SK-N-MC (cell line): ENCODE data around the gene FOXF1.
A peak's percentile ranks its signal among the peaks of the same experiment; 100 is the strongest.

Experiments used
- EZH2 ChIP-seq: fragments of 200-600 bp; sonication (generic); IDR thresholded peaks from one replicate; pipeline ENCODE4 v1.6.1; 2017; ENCODE audit warnings: antibody characterized with exemption
- FOXP2 ChIP-seq: optimal IDR thresholded peaks from 2 replicates; pipeline ENCODE3; 2011; ENCODE audit warnings: mild to moderate bottlenecking, moderate library complexity; ENCODE audit not compliant: insufficient read depth; ENCODE audit errors: extremely low read length, control extremely low read depth
- POLR2AphosphoS5 ChIP-seq: IDR thresholded peaks from 2 replicates; pipeline ENCODE4 v1.6.1; 2012; ENCODE audit warnings: mild to moderate bottlenecking, low read depth, low read length, borderline replicate concordance

DNA sequence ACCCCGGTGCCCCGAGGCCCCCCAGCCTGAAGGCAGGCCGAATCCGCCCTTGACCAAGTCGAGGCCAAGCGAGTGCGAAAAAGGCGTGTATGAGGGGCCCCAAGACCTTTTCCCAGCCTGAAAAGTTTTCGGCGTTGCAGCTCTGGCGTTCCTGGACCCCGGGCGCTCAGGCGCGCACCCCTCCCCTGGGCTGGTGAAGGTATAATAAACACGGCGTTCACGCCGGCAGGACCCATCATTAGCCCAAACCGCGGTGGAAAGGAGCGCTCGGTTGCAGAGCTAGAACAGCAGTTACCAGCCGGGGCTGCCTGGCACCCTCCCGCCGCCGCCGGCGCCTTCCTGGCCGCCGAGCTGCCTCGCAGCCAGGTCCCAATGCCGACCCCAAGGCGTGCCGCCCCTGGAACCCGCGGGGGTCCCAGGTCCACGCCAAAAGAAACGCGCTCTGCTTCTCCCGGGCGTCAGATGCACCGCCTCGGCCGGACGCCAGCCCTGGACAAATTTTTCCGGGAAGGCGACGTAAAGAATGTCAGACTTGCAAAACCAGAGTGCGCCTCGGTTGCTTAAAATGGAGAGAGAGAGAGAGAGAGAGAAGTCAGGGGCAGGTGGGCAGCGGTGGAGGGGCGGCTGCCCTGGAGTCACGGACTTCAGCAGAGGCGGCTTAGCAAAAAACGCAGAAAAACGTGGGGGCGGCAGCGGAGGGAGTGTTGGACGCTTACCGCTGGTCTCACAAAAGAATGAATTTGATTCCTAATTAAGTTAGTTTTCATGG lies 11.5 kb upstream of the FOXF1 start:
- TF ChIP-seq POLR2AphosphoS5 (no peak), EZH2 (peak; percentile 77), FOXP2 (no peak)
